Heart left ventricle (tissue), 13 donors: Measurements from ENCODE around the gene RIMS1.

ENCODE experiments used
- CTCF ChIP-seq, 12 donors: fragments of 200-600 bp; sonication (generic) in 4 of 12; IDR thresholded peaks; one replicate each; pipeline versions ENCODE4 v1.5.0 to v1.8.0; 2018 to 2022; ENCODE audit warnings: antibody characterized with exemption in 12 of 12, mild to moderate bottlenecking in 5 of 12
- POLR2A ChIP-seq, 2 donors: fragments of 450-650 bp; IDR thresholded peaks; one replicate each; pipeline ENCODE4 v1.6.1; 2017; ENCODE audit warnings: antibody characterized with exemption in 2 of 2, mild to moderate bottlenecking in 2 of 2, moderate library complexity in 2 of 2
- donor health status: ischemic (EF 13 %, LVEDD 7.1; RV severe dilation, severe dysfunction).
- donor health status: DM: no; HTN: yes; CAD: no.
- donor health status: DM: no; HTN: no; CAD: no.
- donor health status: ischemic (EF 25% LVEDD 6.9; RV normal size, moderate dysfunction).
- donor health status: ischemic (EF 25% LVEDD 5.7; RV mildly dilated, moderate dysfunction).
- donor health status: ischemic (EF 35%, LVEDD 5.7; RV mildly dilated, moderate dysfunction).
- donor health status: nonischemic (EF 11% LVEDD 7.7; RV severe dilation, severe dysfunction).
- donor health status: DM: yes; HTN: yes; CAD: no.
- donor health status: PGD.
- donor health status: ischemic (EF 29% LVEDD 5.4; RV normal size, mild dysfunction).
- donor health status: nonischemic (EF 23%, LVEDD 6.1; RV moderate dilation, normal function).

- TF ChIP-seq CTCF (IDR thresholded peaks at IDR 0.05) (no peak), POLR2A (IDR thresholded peaks at IDR 0.05) (no peak)
Measured at GRCh38 chr6:72216222-72217068, 330.1 kb downstream of the RIMS1 start.
